Mononuclear cell (primary cell): ENCODE results near the gene DNAH14. TPM values are rescaled to one million over a fixed set of nuclear protein-coding genes. Genes with fewer than 3 reads are reported as not detected.
"Not testable (repeated sequence)": the region's sequence is repeated elsewhere in the genome, so short reads cannot be mapped to it uniquely, and the experiment has no call there.

Experiments
- H3K27me3 ChIP-seq: 2 replicates; pipeline ENCODE4 v1.6.0; 2011; ENCODE audit warnings: low read length, control low read depth; ENCODE audit not compliant: insufficient read depth
- H3K4me1 ChIP-seq: 2 replicates; pipeline ENCODE4 v1.5.1; 2011; ENCODE audit warnings: mild to moderate bottlenecking, low read length, control low read depth; ENCODE audit not compliant: insufficient read depth
- H3K4me3 ChIP-seq: 2 replicates; pipeline ENCODE4 v1.5.1; 2011; ENCODE audit warnings: mild to moderate bottlenecking, low read length, moderate library complexity
- H3K9me3 ChIP-seq: 2 replicates; pipeline ENCODE4 v1.5.1; 2011; ENCODE audit warnings: low read depth, mild to moderate bottlenecking, control low read depth, low read length
- total RNA-seq: library from RNA; depleted of rRNA; stranded (reverse); fragments of >200 nt; gene quantifications from one replicate; pipeline ENCODE4 v1.2.3, GENCODE V29; 2012

Gene DNAH14
- total RNA-seq, 1 donor, result 2.7 TPM

GRCh38 chr1:225207791-225208190 lies 278.3 kb downstream of the DNAH14 start:
- no peaks in the 10 kb centered on the region for H3K4me1 ChIP-seq
- no peak overlapping the region for H3K4me3 ChIP-seq
- no peaks in the 10 kb centered on the region for H3K9me3 ChIP-seq
- H3K27me3 ChIP-seq, result no peaks in the 10 kb centered on the region

GRCh38 chr1:225209153-225209552 lies 279.7 kb downstream of the DNAH14 start:
- no peak overlapping the region for H3K4me3 ChIP-seq
- H3K27me3 ChIP-seq, result no peaks in the 10 kb centered on the region
- no peaks in the 10 kb centered on the region for H3K4me1 ChIP-seq
- H3K9me3 ChIP-seq, result no peaks in the 10 kb centered on the region

- not testable (repeated sequence) for H3K4me1 ChIP-seq, H3K9me3 ChIP-seq, H3K27me3 ChIP-seq, H3K4me3 ChIP-seq
Measured at GRCh38 chr1:225210180-225210579, 280.7 kb downstream of the DNAH14 start.

- H3K4me3 ChIP-seq, H3K4me1 ChIP-seq, H3K9me3 ChIP-seq, H3K27me3 ChIP-seq: not testable (repeated sequence)
Measured at GRCh38 chr1:225211694-225212442, 282.4 kb downstream of the DNAH14 start.

GRCh38 chr1:225224287-225224686 lies 294.8 kb downstream of the DNAH14 start:
- no peaks in the 10 kb centered on the region for H3K4me1 ChIP-seq
- H3K4me3 ChIP-seq, result no peak overlapping the region
- H3K9me3 ChIP-seq, result no peaks in the 10 kb centered on the region
- H3K27me3 ChIP-seq, result no peaks in the 10 kb centered on the region

- no peak overlapping the region for H3K4me3 ChIP-seq
- no peaks in the 10 kb centered on the region for H3K4me1 ChIP-seq
- H3K9me3 ChIP-seq, result no peaks in the 10 kb centered on the region
- no peaks in the 10 kb centered on the region for H3K27me3 ChIP-seq
Measured at GRCh38 chr1:225225681-225226080, 296.2 kb downstream of the DNAH14 start.

- Histone ChIP-seq H3K4me3 (no peak overlapping the region), H3K27me3 (no peaks in the 10 kb centered on the region), H3K9me3 (no peaks in the 10 kb centered on the region), H3K4me1 (no peaks in the 10 kb centered on the region)
Measured at GRCh38 chr1:225228871-225229303, 299.4 kb downstream of the DNAH14 start.

- H3K4me1 ChIP-seq, H3K9me3 ChIP-seq, H3K27me3 ChIP-seq, H3K4me3 ChIP-seq: not testable (repeated sequence)
Measured at GRCh38 chr1:225229429-225229828, 300.0 kb downstream of the DNAH14 start.

- no peaks in the 10 kb centered on the region for H3K27me3 ChIP-seq
- H3K4me1 ChIP-seq, result no peaks in the 10 kb centered on the region
Measured at GRCh38 chr1:225230483-225230882, 301.0 kb downstream of the DNAH14 start.

GRCh38 chr1:225232930-225233329 lies 303.5 kb downstream of the DNAH14 start:
- H3K9me3 ChIP-seq, H3K27me3 ChIP-seq, H3K4me1 ChIP-seq, H3K4me3 ChIP-seq: not testable (repeated sequence)

More at GRCh38 chr1:225230483-225230882, 301.0 kb downstream of the DNAH14 start:
- Histone ChIP-seq H3K4me3 (no peak overlapping the region), H3K9me3 (no peaks in the 10 kb centered on the region)

- H3K9me3 ChIP-seq, result no peaks in the 10 kb centered on the region
- H3K4me3 ChIP-seq, result no peak overlapping the region
- H3K4me1 ChIP-seq, result no peaks in the 10 kb centered on the region
- no peaks in the 10 kb centered on the region for H3K27me3 ChIP-seq
Measured at GRCh38 chr1:225242611-225243010, 313.1 kb downstream of the DNAH14 start.

- Histone ChIP-seq H3K9me3 (no peaks in the 10 kb centered on the region), H3K27me3 (no peaks in the 10 kb centered on the region), H3K4me3 (no peak overlapping the region), H3K4me1 (peaks cover 9% of the 10 kb centered on the region)
Measured at GRCh38 chr1:225250432-225250831, 321.0 kb downstream of the DNAH14 start.

GRCh38 chr1:225253173-225253572 lies 323.7 kb downstream of the DNAH14 start:
- H3K27me3 ChIP-seq, result no peaks in the 10 kb centered on the region
- H3K9me3 ChIP-seq, result no peaks in the 10 kb centered on the region
- peaks cover 9% of the 10 kb centered on the region for H3K4me1 ChIP-seq
- H3K4me3 ChIP-seq, result no peak overlapping the region

GRCh38 chr1:225253784-225254183 lies 324.3 kb downstream of the DNAH14 start:
- Histone ChIP-seq H3K4me3 (no peak overlapping the region), H3K27me3 (no peaks in the 10 kb centered on the region), H3K4me1 (peaks cover 9% of the 10 kb centered on the region), H3K9me3 (no peaks in the 10 kb centered on the region)

- no peaks in the 10 kb centered on the region for H3K27me3 ChIP-seq
- no peaks in the 10 kb centered on the region for H3K9me3 ChIP-seq
- peaks cover 9% of the 10 kb centered on the region for H3K4me1 ChIP-seq
- no peak overlapping the region for H3K4me3 ChIP-seq
Measured at GRCh38 chr1:225254676-225255075, 325.2 kb downstream of the DNAH14 start.

GRCh38 chr1:225257081-225257480 lies 327.6 kb downstream of the DNAH14 start:
- no peaks in the 10 kb centered on the region for H3K4me1 ChIP-seq
- H3K9me3 ChIP-seq, result no peaks in the 10 kb centered on the region
- no peaks in the 10 kb centered on the region for H3K27me3 ChIP-seq

More at GRCh38 chr1:225257081-225257480, 327.6 kb downstream of the DNAH14 start:
- no peak overlapping the region for H3K4me3 ChIP-seq
